Keratinocyte (primary cell): Measurements from ENCODE around the gene TMEM184A. TPM values are rescaled to one million over a fixed set of nuclear protein-coding genes. Genes with fewer than 3 reads are reported as not detected.

Experiments used
- DNase-seq: peaks from one replicate; pipeline ENCODE4 v3.0.0-alpha.2; 2011; ENCODE audit warnings: low read depth, missing footprints, low spot score
- FAIRE-seq: peaks from 2 replicates; lab custom pipeline; 2011; peaks lifted over from hg19 to GRCh38; lab: Jason Lieb, UNC
- H2AFZ ChIP-seq: 2 replicates; pipeline ENCODE4 v1.6.0; 2012; ENCODE audit warnings: low read length, control low read depth, inconsistent platforms; ENCODE audit not compliant: control insufficient read depth
- H3K27ac ChIP-seq: 2 replicates; pipeline ENCODE4 v1.5.1; 2011; ENCODE audit warnings: low read length; ENCODE audit not compliant: control insufficient read depth, insufficient read depth
- H3K27me3 ChIP-seq: 3 replicates; pipeline ENCODE4 v1.6.0; 2011; ENCODE audit warnings: low read length; ENCODE audit not compliant: control insufficient read depth, insufficient read depth; ENCODE audit errors: extremely low read depth
- H3K36me3 ChIP-seq, 2 experiments: 2 replicates in 1 of 2; 3 replicates in 1 of 2; pipeline ENCODE4 v1.5.1; 2011; ENCODE audit warnings: low read length in 2 of 2, mild to moderate bottlenecking in 1 of 2; ENCODE audit not compliant: control insufficient read depth in 2 of 2, insufficient read depth in 2 of 2; ENCODE audit errors: extremely low read depth in 1 of 2
- H3K4me1 ChIP-seq: 3 replicates; pipeline ENCODE4 v1.5.1; 2011; ENCODE audit warnings: low read length; ENCODE audit not compliant: control insufficient read depth, insufficient read depth; ENCODE audit errors: extremely low read depth
- H3K4me2 ChIP-seq: 3 replicates; pipeline ENCODE4 v1.6.0; 2011; ENCODE audit warnings: low read depth, low read length; ENCODE audit not compliant: control insufficient read depth, insufficient read depth; ENCODE audit errors: extremely low read depth
- H3K4me3 ChIP-seq, 3 experiments: fragments of 200-600 bp in 1 of 3; sonication (generic) in 1 of 3; 2 replicates in 2 of 3; 3 replicates in 1 of 3; pipeline ENCODE4 v1.5.1; 2011 to 2016; ENCODE audit warnings: low read length in 3 of 3, mild to moderate bottlenecking in 3 of 3, control low read depth in 2 of 3, inconsistent platforms in 1 of 3, low read depth in 1 of 3, mixed read lengths in 1 of 3, mixed run types in 1 of 3, moderate library complexity in 1 of 3; ENCODE audit not compliant: control insufficient read depth in 2 of 3, insufficient read depth in 2 of 3; ENCODE audit errors: extremely low read depth in 1 of 3
- H3K79me2 ChIP-seq: 2 replicates; pipeline ENCODE4 v1.6.0; 2012; ENCODE audit warnings: low read length; ENCODE audit not compliant: control insufficient read depth, insufficient read depth
- H3K9ac ChIP-seq: 3 replicates; pipeline ENCODE4 v1.6.0; 2011; ENCODE audit warnings: low read length; ENCODE audit not compliant: control insufficient read depth, insufficient read depth; ENCODE audit errors: extremely low read depth
- H3K9me1 ChIP-seq: 3 replicates; pipeline ENCODE4 v1.6.0; 2011; ENCODE audit warnings: low read length; ENCODE audit not compliant: control insufficient read depth, insufficient read depth; ENCODE audit errors: extremely low read depth
- H3K9me3 ChIP-seq: 2 replicates; pipeline ENCODE4 v1.5.1; 2012; ENCODE audit warnings: low read depth, low read length; ENCODE audit not compliant: control insufficient read depth
- H4K20me1 ChIP-seq: 3 replicates; pipeline ENCODE4 v1.6.0; 2011; ENCODE audit warnings: low read length; ENCODE audit not compliant: control insufficient read depth, insufficient read depth; ENCODE audit errors: extremely low read depth
- EZH2 ChIP-seq: IDR thresholded peaks from one replicate; pipeline ENCODE4 v1.6.1; 2012; ENCODE audit warnings: inconsistent platforms, mild to moderate bottlenecking, low read length, moderate library complexity
- dilution Hi-C: fragments of 300-500 bp; cut with MboI; formaldehyde crosslinking; loops from one replicate; pipeline ENCODE4 v1.7.0; 2020; ENCODE audit warnings: low sequenced_read_pairs; ENCODE audit not compliant: extremely low pct_ligation_motif_present
- polyA plus RNA-seq, 5 experiments: library from polyadenylated mRNA; depleted of rRNA in 3 of 5; stranded (reverse) in 3 of 5; stranded (forward) in 1 of 5; unstranded in 1 of 5; fragments of >200 nt; gene quantifications; 1 replicate in 1 of 5; 2 replicates in 3 of 5; 3 replicates in 1 of 5; pipeline versions ENCODE4 v1.2.1 to v1.2.3, GENCODE V29; 2011 to 2012; ENCODE audit warnings: missing spikeins in 2 of 5, low read depth in 1 of 5, low replicate concordance in 1 of 5
- TF ChIP-seq, protein P1 (sequence below), 3 experiments: IDR thresholded peaks in 1 of 3; conservative IDR thresholded peaks in 1 of 3; optimal IDR thresholded peaks in 1 of 3; 2 replicates in 2 of 3; 3 replicates in 1 of 3; pipeline versions ENCODE3 to v1.5.1; 2011; ENCODE audit warnings: low read length in 3 of 3, mild to moderate bottlenecking in 3 of 3, moderate library complexity in 2 of 3, control low read depth in 1 of 3, inconsistent platforms in 1 of 3; ENCODE audit not compliant: insufficient read depth in 2 of 3; ENCODE audit errors: extremely low read depth in 1 of 3

The TMEM184A gene
- polyA plus RNA-seq, 1 donor (not counting 4 experiments of a cell fraction or from before 2014, with no cell fraction given) = 2.9 TPM

DNA sequence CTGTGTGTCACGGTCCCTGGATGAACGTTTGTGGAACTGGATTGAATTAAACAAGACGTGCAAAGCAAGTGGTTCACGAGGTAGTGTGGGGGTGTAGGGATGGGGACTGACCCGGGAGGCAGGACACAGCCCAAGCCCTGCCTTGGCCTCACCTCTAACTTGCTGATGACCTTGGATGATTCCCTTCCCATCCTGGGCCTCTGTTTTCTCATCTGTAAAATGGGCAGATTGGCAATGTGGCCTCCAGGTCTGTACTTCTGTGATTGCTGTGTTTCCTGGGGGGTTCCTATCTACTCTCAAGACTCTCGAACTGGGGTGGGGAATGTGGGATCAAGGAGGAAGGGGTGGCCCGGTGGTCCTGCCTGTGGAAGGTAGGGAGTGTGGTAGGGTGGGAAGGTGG lies 19.8 kb upstream of the TMEM184A start:
- no peak for FAIRE-seq
- dilution Hi-C loops = no loop called here
- no peaks in the 10 kb centered on the region for H4K20me1 ChIP-seq
- no peak overlapping the region for H3K4me2 ChIP-seq
- H3K27ac ChIP-seq = no peak overlapping the region
- no peak overlapping the region for H3K4me3 ChIP-seq
- no peaks in the 10 kb centered on the region for H3K9me3 ChIP-seq
- H3K4me1 ChIP-seq = peaks cover 4% of the 10 kb centered on the region
- H3K79me2 ChIP-seq = no peaks in the 10 kb centered on the region
- H3K9ac ChIP-seq = no peak overlapping the region
- DNase-seq = no peak
- no peaks in the 10 kb centered on the region for H3K9me1 ChIP-seq
- no peak for TF ChIP-seq EZH2
- TF ChIP-seq, protein P1, sequence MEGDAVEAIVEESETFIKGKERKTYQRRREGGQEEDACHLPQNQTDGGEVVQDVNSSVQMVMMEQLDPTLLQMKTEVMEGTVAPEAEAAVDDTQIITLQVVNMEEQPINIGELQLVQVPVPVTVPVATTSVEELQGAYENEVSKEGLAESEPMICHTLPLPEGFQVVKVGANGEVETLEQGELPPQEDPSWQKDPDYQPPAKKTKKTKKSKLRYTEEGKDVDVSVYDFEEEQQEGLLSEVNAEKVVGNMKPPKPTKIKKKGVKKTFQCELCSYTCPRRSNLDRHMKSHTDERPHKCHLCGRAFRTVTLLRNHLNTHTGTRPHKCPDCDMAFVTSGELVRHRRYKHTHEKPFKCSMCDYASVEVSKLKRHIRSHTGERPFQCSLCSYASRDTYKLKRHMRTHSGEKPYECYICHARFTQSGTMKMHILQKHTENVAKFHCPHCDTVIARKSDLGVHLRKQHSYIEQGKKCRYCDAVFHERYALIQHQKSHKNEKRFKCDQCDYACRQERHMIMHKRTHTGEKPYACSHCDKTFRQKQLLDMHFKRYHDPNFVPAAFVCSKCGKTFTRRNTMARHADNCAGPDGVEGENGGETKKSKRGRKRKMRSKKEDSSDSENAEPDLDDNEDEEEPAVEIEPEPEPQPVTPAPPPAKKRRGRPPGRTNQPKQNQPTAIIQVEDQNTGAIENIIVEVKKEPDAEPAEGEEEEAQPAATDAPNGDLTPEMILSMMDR (optimal IDR thresholded peaks at IDR 0.05 in 1 of 3, IDR thresholded peaks at IDR 0.05 in 1 of 3, conservative IDR thresholded peaks at IDR 0.05 in 1 of 3; ENCODE audit: extremely low read depth in 1 of 3, insufficient read depth in 2 of 3, low read length in 3 of 3) = no peak
- no peaks in the 10 kb centered on the region for H3K27me3 ChIP-seq
- no peaks in the 10 kb centered on the region for H3K36me3 ChIP-seq
- no peak overlapping the region for H2AFZ ChIP-seq

DNA sequence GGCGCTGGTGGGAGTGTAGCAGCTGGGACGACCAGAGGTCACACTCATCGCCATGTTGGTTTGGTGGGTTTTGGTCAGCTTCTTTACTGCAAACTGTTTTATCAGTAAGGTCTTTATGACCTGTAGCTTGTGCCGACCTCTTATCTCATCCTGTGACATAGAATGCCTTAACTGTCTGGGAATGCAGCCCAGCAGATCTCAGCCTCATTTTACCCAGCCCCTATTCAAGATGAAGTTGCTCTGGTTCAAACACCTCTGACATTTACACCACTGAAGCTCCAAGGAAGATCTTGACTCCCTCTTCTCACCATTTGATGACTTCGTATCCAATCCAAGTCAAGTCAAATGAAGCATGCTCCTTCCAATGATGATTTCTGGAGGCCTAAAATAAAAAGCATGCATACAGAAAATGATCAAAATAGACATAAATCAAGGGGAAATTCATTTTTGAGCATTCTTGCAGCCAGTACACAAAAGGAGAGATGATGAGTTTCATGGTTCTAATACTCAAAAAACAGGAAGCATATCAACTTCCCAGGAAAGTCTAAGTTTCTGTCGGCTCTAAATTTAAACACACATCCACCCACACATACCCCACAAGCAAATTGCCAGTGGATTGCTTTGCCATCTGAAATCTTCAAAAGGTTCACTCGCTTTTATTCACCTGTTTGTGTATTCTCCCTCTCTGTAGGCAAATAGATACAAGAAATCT lies 16.3 kb upstream of the TMEM184A start:
- Histone ChIP-seq H3K79me2 (peaks cover 8% of the 10 kb centered on the region), H3K27me3 (no peaks in the 10 kb centered on the region), H2AFZ (no peak overlapping the region), H4K20me1 (no peaks in the 10 kb centered on the region), H3K4me3 (no peak overlapping the region), H3K36me3 (no peaks in the 10 kb centered on the region), H3K9me1 (no peaks in the 10 kb centered on the region), H3K4me1 (peaks cover 23% of the 10 kb centered on the region), H3K9me3 (no peaks in the 10 kb centered on the region), H3K9ac (no peak overlapping the region), H3K27ac (no peak overlapping the region), H3K4me2 (no peak overlapping the region)
- FAIRE-seq = no peak
- no peak for TF ChIP-seq EZH2
- TF ChIP-seq, protein P1 (optimal IDR thresholded peaks at IDR 0.05 in 1 of 3, IDR thresholded peaks at IDR 0.05 in 1 of 3, conservative IDR thresholded peaks at IDR 0.05 in 1 of 3; ENCODE audit: extremely low read depth in 1 of 3, insufficient read depth in 2 of 3, low read length in 3 of 3) = no peak
- dilution Hi-C loops = no loop called here
- DNase-seq = no peak
